ENCODE data around the gene SLC25A48.

The SLC25A48 gene

GRCh38 chr5:135934939-135935338 lies 100.5 kb downstream of the SLC25A48 start:
- DNase-seq: no peak

- DNase-seq: no peak
Observed at GRCh38 chr5:135937245-135937911, 102.9 kb downstream of the SLC25A48 start.
